BJ (cell line): Measurements from ENCODE around the gene SLC6A5. TPM values are rescaled to one million over a fixed set of nuclear protein-coding genes. Genes with fewer than 3 reads are reported as not detected.

Experiments used
- CTCF ChIA-PET: fragments of 350-600 bp; formaldehyde crosslinking; extraction: SDS; loops from one replicate; lab custom pipeline; 2021; ENCODE audit warnings: antibody characterized with exemption, inconsistent platforms; lab: Yijun Ruan, JAX
- POLR2A ChIA-PET: fragments of 300-600 bp; sonication (Branson Sonifier 250); formaldehyde crosslinking; extraction: SDS; loops from one replicate; lab custom pipeline; 2021; ENCODE audit warnings: antibody characterized with exemption; lab: Charles Lee
- DNase-seq: peaks from one replicate; pipeline ENCODE4 v3.0.0-alpha.2; 2011; ENCODE audit warnings: low read depth
- H3K27me3 ChIP-seq: 2 replicates; pipeline ENCODE4 v1.6.0; 2011; ENCODE audit warnings: low read length; ENCODE audit not compliant: control insufficient read depth, insufficient read depth
- H3K36me3 ChIP-seq: 2 replicates; pipeline ENCODE4 v1.5.1; 2011; ENCODE audit warnings: low read length; ENCODE audit not compliant: control insufficient read depth, insufficient read depth
- H3K4me3 ChIP-seq: 2 replicates; pipeline ENCODE4 v1.5.1; 2011; ENCODE audit warnings: low read depth, mild to moderate bottlenecking, control low read depth, low read length
- polyA plus RNA-seq: library from polyadenylated mRNA; depleted of rRNA; stranded (reverse); fragments of >200 nt; gene quantifications from 2 replicates; pipeline ENCODE4 v1.2.3, GENCODE V29; 2011; rRNA removed
- TF ChIP-seq, protein P1 (sequence below): IDR thresholded peaks from 2 replicates; pipeline ENCODE4 v1.5.1; 2011; ENCODE audit warnings: low read depth, mild to moderate bottlenecking, control low read depth, inconsistent platforms, low read length, moderate library complexity; ENCODE audit not compliant: insufficient read depth

The SLC6A5 gene
- polyA plus RNA-seq, 1 experiment: not detected

GRCh38 chr11:20672575-20672974, 73.2 kb downstream of the SLC6A5 start:
- no peaks in the 10 kb centered on the region for H3K36me3 ChIP-seq
- CTCF ChIA-PET: interaction anchor here (0.6 to 2.3 kb wide), 7 partner anchors 8 to 544 kb away, joined by 3 to 10 read pairs (median 5); no protein-coding TSS in a partner anchor
- no peak for DNase-seq
- POLR2A ChIA-PET: no interaction called here
- no peak overlapping the region for H3K4me3 ChIP-seq
- peaks cover 24% of the 10 kb centered on the region for H3K27me3 ChIP-seq
- TF ChIP-seq, protein P1, sequence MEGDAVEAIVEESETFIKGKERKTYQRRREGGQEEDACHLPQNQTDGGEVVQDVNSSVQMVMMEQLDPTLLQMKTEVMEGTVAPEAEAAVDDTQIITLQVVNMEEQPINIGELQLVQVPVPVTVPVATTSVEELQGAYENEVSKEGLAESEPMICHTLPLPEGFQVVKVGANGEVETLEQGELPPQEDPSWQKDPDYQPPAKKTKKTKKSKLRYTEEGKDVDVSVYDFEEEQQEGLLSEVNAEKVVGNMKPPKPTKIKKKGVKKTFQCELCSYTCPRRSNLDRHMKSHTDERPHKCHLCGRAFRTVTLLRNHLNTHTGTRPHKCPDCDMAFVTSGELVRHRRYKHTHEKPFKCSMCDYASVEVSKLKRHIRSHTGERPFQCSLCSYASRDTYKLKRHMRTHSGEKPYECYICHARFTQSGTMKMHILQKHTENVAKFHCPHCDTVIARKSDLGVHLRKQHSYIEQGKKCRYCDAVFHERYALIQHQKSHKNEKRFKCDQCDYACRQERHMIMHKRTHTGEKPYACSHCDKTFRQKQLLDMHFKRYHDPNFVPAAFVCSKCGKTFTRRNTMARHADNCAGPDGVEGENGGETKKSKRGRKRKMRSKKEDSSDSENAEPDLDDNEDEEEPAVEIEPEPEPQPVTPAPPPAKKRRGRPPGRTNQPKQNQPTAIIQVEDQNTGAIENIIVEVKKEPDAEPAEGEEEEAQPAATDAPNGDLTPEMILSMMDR: peak; percentile 30; the same call in 1 of the 2 replicates

DNA sequence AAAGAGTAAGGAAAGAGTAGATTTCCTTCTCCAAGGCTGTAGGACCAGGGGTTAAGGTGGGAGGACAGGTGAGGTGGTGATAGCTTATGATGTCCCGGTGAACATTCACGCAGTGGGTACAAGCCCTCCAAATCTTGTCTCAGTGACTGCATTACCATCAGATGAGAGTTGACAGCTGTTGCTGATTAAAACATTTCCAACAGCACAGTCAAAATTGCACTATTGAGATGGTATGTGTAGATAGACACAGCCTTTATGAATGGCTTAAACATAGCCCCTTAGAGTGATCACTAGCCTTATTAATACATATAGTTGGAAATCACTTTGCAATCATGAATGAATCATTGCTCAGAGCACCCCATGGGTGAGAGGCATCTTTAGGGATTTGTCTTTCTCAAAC, 77.2 kb downstream of the SLC6A5 start:
- TF ChIP-seq, protein P1: no peak
- H3K36me3 ChIP-seq: no peaks in the 10 kb centered on the region
- CTCF ChIA-PET: interaction anchor here (0.6 to 1.1 kb wide), 2 partner anchors 29 to 1628 kb away, joined by 3 read pairs; no protein-coding TSS in a partner anchor
- peaks cover 2% of the 10 kb centered on the region; the same call in 1 of the 2 replicates for H3K27me3 ChIP-seq
- no peak overlapping the region for H3K4me3 ChIP-seq
- DNase-seq: no peak
- POLR2A ChIA-PET: no interaction called here

- ChIA-PET CTCF (no interaction called here), POLR2A (no interaction called here)
- TF ChIP-seq, protein P1: no peak
- DNase-seq: no peak
- H3K4me3 ChIP-seq: no peak overlapping the region
- H3K36me3 ChIP-seq: no peaks in the 10 kb centered on the region
- H3K27me3 ChIP-seq: no peaks in the 10 kb centered on the region
Measured at GRCh38 chr11:20688761-20689160, 89.4 kb downstream of the SLC6A5 start.

GRCh38 chr11:20707876-20708275, 108.5 kb downstream of the SLC6A5 start:
- DNase-seq: no peak
- CTCF ChIA-PET: no interaction called here
- H3K4me3 ChIP-seq: no peak overlapping the region

More at GRCh38 chr11:20707876-20708275, 108.5 kb downstream of the SLC6A5 start:
- POLR2A ChIA-PET: no interaction called here
- H3K36me3 ChIP-seq: no peaks in the 10 kb centered on the region
- no peaks in the 10 kb centered on the region for H3K27me3 ChIP-seq
- TF ChIP-seq, protein P1: no peak

Other genes starting within 250 kb of the SLC6A5 start
- gene HTATIP2, start 235.9 kb upstream of the SLC6A5 start, polyA plus RNA-seq: 20.2 and 34.6 TPM in 2 replicates
- 5.6 and 11.4 TPM in 2 replicates for gene PRMT3, start 211.9 kb upstream of the SLC6A5 start, polyA plus RNA-seq
- not detected in 2 replicates for gene NELL1, start 70.0 kb downstream of the SLC6A5 start, polyA plus RNA-seq